SU-DHL-6 (cell line): Measurements from ENCODE around the gene SETBP1.

ENCODE experiments used
- H2AFZ ChIP-seq: fragments of 200-600 bp; sonication (generic); 2 replicates; pipeline ENCODE4 v1.6.1; 2014; ENCODE audit warnings: low read depth, mild to moderate bottlenecking, moderate library complexity, mixed read lengths, antibody characterized with exemption, low read length; ENCODE audit not compliant: severe bottlenecking
- H3F3A ChIP-seq: fragments of 200-600 bp; shearing (Covaris generic); 2 replicates; pipeline ENCODE4 v1.6.0; 2016; ENCODE audit warnings: antibody characterized with exemption, mild to moderate bottlenecking; ENCODE audit not compliant: insufficient read depth
- H3K27ac ChIP-seq: fragments of 200-600 bp; sonication (generic); 2 replicates; pipeline ENCODE4 v1.5.1; 2016; ENCODE audit warnings: low read depth, mild to moderate bottlenecking, low read length, moderate library complexity, mixed read lengths
- H3K27me3 ChIP-seq: fragments of 200-600 bp; sonication (generic), shearing (Covaris generic); 2 replicates; pipeline ENCODE4 v1.6.0; 2014; ENCODE audit warnings: mild to moderate bottlenecking, low read length
- H3K36me3 ChIP-seq: fragments of 200-600 bp; sonication (generic); 2 replicates; pipeline ENCODE4 v1.6.1; 2014; ENCODE audit warnings: mild to moderate bottlenecking, low read length, mixed read lengths
- H3K4me2 ChIP-seq: fragments of 300-600, 200-600 bp; shearing (Covaris generic), sonication (generic); 2 replicates; pipeline ENCODE4 v1.6.0; 2014; ENCODE audit warnings: low read length, low read depth, mild to moderate bottlenecking; ENCODE audit not compliant: poor library complexity, severe bottlenecking
- H3K4me3 ChIP-seq: fragments of 200-600 bp; sonication (generic); 2 replicates; pipeline ENCODE4 v1.5.1; 2014; ENCODE audit warnings: antibody characterized with exemption, low read length, mild to moderate bottlenecking, mixed read lengths; ENCODE audit not compliant: insufficient read depth, poor library complexity, severe bottlenecking
- H3K79me2 ChIP-seq: fragments of 200-600 bp; sonication (generic); 2 replicates; pipeline ENCODE4 v1.6.1; 2014; ENCODE audit warnings: mild to moderate bottlenecking, low read length, moderate library complexity; ENCODE audit not compliant: insufficient read depth
- H3K9ac ChIP-seq: fragments of 200-600 bp; sonication (generic); 2 replicates; pipeline ENCODE4 v1.7.0; 2014; ENCODE audit warnings: mild to moderate bottlenecking, low read length
- H3K9me2 ChIP-seq: fragments of 200-600 bp; sonication (generic); replicated peaks from 2 replicates; pipeline ENCODE4 v1.6.1; 2014; ENCODE audit warnings: low read length; ENCODE audit not compliant: insufficient read depth
- H3K9me3 ChIP-seq: fragments of 200-600 bp; sonication (generic); 2 replicates; pipeline ENCODE4 v1.6.1; 2014; ENCODE audit warnings: low read length, mixed read lengths; ENCODE audit not compliant: insufficient read depth
- H4K20me1 ChIP-seq: fragments of 200-600 bp; sonication (generic); 2 replicates; pipeline ENCODE4 v1.6.1; 2014; ENCODE audit warnings: low read depth, mild to moderate bottlenecking, antibody characterized with exemption, low read length, moderate library complexity, mixed read lengths
- CTCF ChIP-seq: fragments of 200-600 bp; sonication (generic); IDR thresholded peaks from one replicate; pipeline ENCODE4 v1.5.1; 2017; ENCODE audit warnings: antibody characterized with exemption, mild to moderate bottlenecking, low read length, moderate library complexity; ENCODE audit not compliant: insufficient read depth, poor library complexity, severe bottlenecking
- EZH2phosphoT487 ChIP-seq: fragments of 200-600 bp; sonication (generic), shearing (Covaris generic); conservative IDR thresholded peaks from 2 replicates; pipeline ENCODE4 v1.6.1; 2018; ENCODE audit warnings: mild to moderate bottlenecking, antibody characterized with exemption, low read length, moderate library complexity, mixed read lengths

SETBP1 gene

GRCh38 chr18:45014047-45014501, 333.4 kb downstream of the SETBP1 start:
- TF ChIP-seq CTCF: no peak
- TF ChIP-seq EZH2phosphoT487: no peak
- H2AFZ ChIP-seq: no peak overlapping the region

GRCh38 chr18:45015788-45016128, 335.1 kb downstream of the SETBP1 start:
- no peaks in the 10 kb centered on the region for H3F3A ChIP-seq
- H4K20me1 ChIP-seq: no peaks in the 10 kb centered on the region
- no peaks in the 10 kb centered on the region for H3K36me3 ChIP-seq
- no peak for TF ChIP-seq CTCF
- no peak for TF ChIP-seq EZH2phosphoT487
- no peaks in the 10 kb centered on the region for H3K9me3 ChIP-seq
- H3K4me2 ChIP-seq: no peak overlapping the region
- no peaks in the 10 kb centered on the region for H3K27me3 ChIP-seq
- no peaks in the 10 kb centered on the region for H3K9me2 ChIP-seq
- H3K9ac ChIP-seq: no peak overlapping the region
- no peaks in the 10 kb centered on the region for H3K79me2 ChIP-seq
- no peak overlapping the region for H3K27ac ChIP-seq
- H2AFZ ChIP-seq: no peak overlapping the region
- no peak overlapping the region for H3K4me3 ChIP-seq

More at GRCh38 chr18:45014047-45014501, 333.4 kb downstream of the SETBP1 start:
- no peaks in the 10 kb centered on the region for H3K9me2 ChIP-seq
- no peak overlapping the region for H3K27ac ChIP-seq
- H3F3A ChIP-seq: no peaks in the 10 kb centered on the region
- H3K9me3 ChIP-seq: no peaks in the 10 kb centered on the region
- H4K20me1 ChIP-seq: no peaks in the 10 kb centered on the region
- no peak overlapping the region for H3K4me2 ChIP-seq
- H3K36me3 ChIP-seq: no peaks in the 10 kb centered on the region
- no peaks in the 10 kb centered on the region for H3K79me2 ChIP-seq
- no peak overlapping the region for H3K4me3 ChIP-seq
- H3K9ac ChIP-seq: no peak overlapping the region
- no peaks in the 10 kb centered on the region for H3K27me3 ChIP-seq

GRCh38 chr18:45019469-45019868, 338.8 kb downstream of the SETBP1 start:
- Histone ChIP-seq H3K9me2 (no peaks in the 10 kb centered on the region), H2AFZ (no peak overlapping the region), H3K4me3 (no peak overlapping the region), H3K27ac (no peak overlapping the region), H3F3A (no peaks in the 10 kb centered on the region), H3K36me3 (no peaks in the 10 kb centered on the region), H3K9me3 (no peaks in the 10 kb centered on the region), H3K4me2 (no peak overlapping the region), H3K79me2 (no peaks in the 10 kb centered on the region), H4K20me1 (no peaks in the 10 kb centered on the region), H3K27me3 (no peaks in the 10 kb centered on the region), H3K9ac (no peak overlapping the region)
- TF ChIP-seq EZH2phosphoT487 (no peak), CTCF (no peak)

- Histone ChIP-seq H4K20me1 (no peaks in the 10 kb centered on the region), H3K4me2 (no peak overlapping the region), H3K9me2 (no peaks in the 10 kb centered on the region), H3F3A (no peaks in the 10 kb centered on the region), H3K79me2 (no peaks in the 10 kb centered on the region), H3K9ac (no peak overlapping the region), H3K4me3 (no peak overlapping the region), H2AFZ (no peak overlapping the region), H3K27ac (no peak overlapping the region), H3K9me3 (no peaks in the 10 kb centered on the region), H3K36me3 (no peaks in the 10 kb centered on the region), H3K27me3 (no peaks in the 10 kb centered on the region)
- TF ChIP-seq CTCF (no peak), EZH2phosphoT487 (no peak)
Measured at GRCh38 chr18:45023519-45023918, 342.8 kb downstream of the SETBP1 start.
